HG03095 (cell line): Measurements from ENCODE around the gene CCN2.

Source experiments
- ATAC-seq: cut with Tn5 transposase; IDR thresholded peaks from one replicate; pipeline ENCODE4 v1.9.1; 2021; ENCODE audit warnings: moderate library complexity; ENCODE audit not compliant: unreplicated experiment

The CCN2 gene

GRCh38 chr6:131950767-131951575, at the start of gene CCN2:
Gene CCN2 (minus strand): TSS chr6:131951372. CDS start chr6:131951172, 200 bp downstream.
- ATAC-seq: no peak

GRCh38 chr6:132000296-132000695, 49.1 kb upstream of the CCN2 start:
- no peak for ATAC-seq

- ATAC-seq: no peak
Observed at GRCh38 chr6:131999545-132000146, 48.5 kb upstream of the CCN2 start.

GRCh38 chr6:131998255-131998982, 47.2 kb upstream of the CCN2 start:
- ATAC-seq: no peak

- no peak for ATAC-seq
Observed at GRCh38 chr6:131997429-131998153, 46.4 kb upstream of the CCN2 start.

- no peak for ATAC-seq
Observed at GRCh38 chr6:131995917-131996316, 44.7 kb upstream of the CCN2 start.

GRCh38 chr6:131992557-131992956, 41.4 kb upstream of the CCN2 start:
- no peak for ATAC-seq

- ATAC-seq: no peak
Observed at GRCh38 chr6:131989036-131989435, 37.9 kb upstream of the CCN2 start.

- ATAC-seq: no peak
Observed at GRCh38 chr6:131982740-131983259, 31.6 kb upstream of the CCN2 start.

- ATAC-seq: no peak
Observed at GRCh38 chr6:131981624-131981978, 30.4 kb upstream of the CCN2 start.

GRCh38 chr6:131980791-131981623, 29.8 kb upstream of the CCN2 start:
- no peak for ATAC-seq

GRCh38 chr6:131980338-131980790, 29.2 kb upstream of the CCN2 start:
- ATAC-seq: no peak

- ATAC-seq: no peak
Observed at GRCh38 chr6:131979515-131980337, 28.6 kb upstream of the CCN2 start.

GRCh38 chr6:131978522-131978921, 27.4 kb upstream of the CCN2 start:
- ATAC-seq: no peak

GRCh38 chr6:131976545-131977061, 25.4 kb upstream of the CCN2 start:
- no peak for ATAC-seq

- no peak for ATAC-seq
Observed at GRCh38 chr6:131972741-131973140, 21.6 kb upstream of the CCN2 start.

- no peak for ATAC-seq
Observed at GRCh38 chr6:131970076-131970859, 19.1 kb upstream of the CCN2 start.

- no peak for ATAC-seq
Observed at GRCh38 chr6:131968656-131969055, 17.5 kb upstream of the CCN2 start.
